GM10248 (cell line): ENCODE results near the gene PRKCE.

ENCODE experiments used
- CTCF ChIA-PET: fragments of 300-600 bp; sonication (Branson Sonifier 250); formaldehyde crosslinking; extraction: SDS; loops from one replicate; lab custom pipeline; 2021; ENCODE audit warnings: antibody characterized with exemption; lab: Yijun Ruan, JAX
- POLR2A ChIA-PET: fragments of 350-650 bp; sonication (Branson Sonifier 250); formaldehyde crosslinking; extraction: SDS; loops from one replicate; lab custom pipeline; 2020; ENCODE audit warnings: antibody characterized with exemption; lab: Yijun Ruan, JAX
- DNase-seq: peaks from one replicate; pipeline ENCODE4 v3.0.0; 2012; ENCODE audit errors: extremely low spot score
- CTCF ChIP-seq: IDR thresholded peaks from 2 replicates; pipeline ENCODE4 v1.5.1; 2012; ENCODE audit warnings: mild to moderate bottlenecking, low read depth; ENCODE audit errors: extremely low read depth, missing control alignments, control extremely low read depth

Gene PRKCE

GRCh38 chr2:45867349-45867748 lies 215.9 kb downstream of the PRKCE start:
- no peak for TF ChIP-seq CTCF
- DNase-seq, result no peak
- ChIA-PET CTCF (interaction anchor here (1.4 to 3.3 kb wide), 3 partner anchors 22 to 176 kb away, joined by 3 to 22 read pairs (median 3); no protein-coding TSS in a partner anchor), POLR2A (interaction anchor here (0.6 kb wide), 1 partner anchor 702 kb away, joined by 3 read pairs; no protein-coding TSS in a partner anchor)

GRCh38 chr2:45867800-45868199 lies 216.3 kb downstream of the PRKCE start:
- CTCF ChIA-PET, result interaction anchor here (1.3 to 3.3 kb wide), 5 partner anchors 19 to 177 kb away, joined by 3 to 22 read pairs (median 4); no protein-coding TSS in a partner anchor
- no peak for TF ChIP-seq CTCF
- DNase-seq, result no peak
- POLR2A ChIA-PET, result interaction anchor here (0.6 kb wide), 2 partner anchors 18 to 702 kb away, joined by 3 to 6 read pairs; no protein-coding TSS in a partner anchor

GRCh38 chr2:45869165-45869501 lies 217.7 kb downstream of the PRKCE start:
- POLR2A ChIA-PET, result no interaction called here
- no peak for TF ChIP-seq CTCF
- CTCF ChIA-PET, result interaction anchor here (0.8 to 3.3 kb wide), 8 partner anchors 10 to 67 kb away, joined by 3 to 22 read pairs (median 4); no protein-coding TSS in a partner anchor

GRCh38 chr2:45871025-45871424 lies 219.6 kb downstream of the PRKCE start:
- ChIA-PET CTCF (interaction anchor here (1.1 to 2.3 kb wide), 3 partner anchors 8 to 19 kb away, joined by 4 to 5 read pairs (median 4); no protein-coding TSS in a partner anchor), POLR2A (no interaction called here)
- no peak for TF ChIP-seq CTCF
- no peak for DNase-seq

More at GRCh38 chr2:45869165-45869501, 217.7 kb downstream of the PRKCE start:
- DNase-seq, result no peak

- no peak for TF ChIP-seq CTCF
- DNase-seq, result no peak
- ChIA-PET POLR2A (no interaction called here), CTCF (interaction anchor here (1.1 to 2.3 kb wide), 3 partner anchors 8 to 19 kb away, joined by 4 to 5 read pairs (median 4); no protein-coding TSS in a partner anchor)
Observed at GRCh38 chr2:45871541-45871940, 220.1 kb downstream of the PRKCE start.

- no peak for DNase-seq
- no peak for TF ChIP-seq CTCF
- CTCF ChIA-PET, result interaction anchor here (1.1 to 4.5 kb wide), 4 partner anchors 9 to 20 kb away, joined by 4 to 32 read pairs (median 4); no protein-coding TSS in a partner anchor
- POLR2A ChIA-PET, result no interaction called here
Observed at GRCh38 chr2:45872211-45872610, 220.7 kb downstream of the PRKCE start.
